GM12873 (cell line): ENCODE measurements around the gene CD86.

ENCODE experiments used
- CTCF ChIP-seq: IDR thresholded peaks from 2 replicates; pipeline ENCODE4 v1.5.1; 2012; ENCODE audit warnings: low read depth, mild to moderate bottlenecking, moderate library complexity, low read length, control low read depth; ENCODE audit not compliant: insufficient read depth; ENCODE audit errors: missing control alignments

CD86 gene

GRCh38 chr3:122123850-122124249 lies 68.7 kb downstream of the CD86 start:
- TF ChIP-seq CTCF = no peak

GRCh38 chr3:122132949-122133540 lies 77.9 kb downstream of the CD86 start:
- TF ChIP-seq CTCF = no peak

GRCh38 chr3:122146466-122146865 lies 91.3 kb downstream of the CD86 start:
- TF ChIP-seq CTCF = no peak

GRCh38 chr3:122148941-122149627 lies 93.9 kb downstream of the CD86 start:
- TF ChIP-seq CTCF = no peak

GRCh38 chr3:122151480-122151879 lies 96.3 kb downstream of the CD86 start:
- TF ChIP-seq CTCF = no peak

GRCh38 chr3:122167630-122168029 lies 112.5 kb downstream of the CD86 start:
- TF ChIP-seq CTCF = no peak

- no peak for TF ChIP-seq CTCF
These were observed 112.9 kb downstream of the CD86 start for GRCh38 chr3:122168044-122168443.
